ENCODE data around the gene HYAL4.

The HYAL4 gene

GRCh38 chr7:123844712-123845219 lies at the start of gene HYAL4:
Gene HYAL4, plus strand, starts transcription at chr7:123845169. Its CDS starts 23,105 bp downstream, at chr7:123868274.
- no peak within 1 kb of the TSS for H2AFZ ChIP-seq (ENCODE audit: low read depth, low read length, severe bottlenecking)
- no peak within 1 kb of the TSS for H3K9ac ChIP-seq (ENCODE audit: low read length)
- no peaks in the 10 kb centered on the region for H3K9me3 ChIP-seq (ENCODE audit: insufficient read depth, low read length)
- no peaks in the 10 kb centered on the region for H3K79me2 ChIP-seq (ENCODE audit: insufficient read depth, low read length)
- H3K9me2 ChIP-seq (replicated peaks; ENCODE audit: insufficient read depth, low read length), result no peaks in the 10 kb centered on the region
- no peak within 1 kb of the TSS for H3K4me3 ChIP-seq (ENCODE audit: insufficient read depth, low read length, poor library complexity, severe bottlenecking)
- no peaks in the 10 kb centered on the region for H3F3A ChIP-seq (ENCODE audit: insufficient read depth)
- H4K20me1 ChIP-seq (ENCODE audit: low read depth, low read length), result no peaks in the 10 kb centered on the region
- no peak within 1 kb of the TSS for H3K27ac ChIP-seq (ENCODE audit: low read depth, low read length)
- H3K4me2 ChIP-seq (ENCODE audit: low read depth, low read length, poor library complexity, severe bottlenecking), result no peak within 1 kb of the TSS
- TF ChIP-seq, protein P1, sequence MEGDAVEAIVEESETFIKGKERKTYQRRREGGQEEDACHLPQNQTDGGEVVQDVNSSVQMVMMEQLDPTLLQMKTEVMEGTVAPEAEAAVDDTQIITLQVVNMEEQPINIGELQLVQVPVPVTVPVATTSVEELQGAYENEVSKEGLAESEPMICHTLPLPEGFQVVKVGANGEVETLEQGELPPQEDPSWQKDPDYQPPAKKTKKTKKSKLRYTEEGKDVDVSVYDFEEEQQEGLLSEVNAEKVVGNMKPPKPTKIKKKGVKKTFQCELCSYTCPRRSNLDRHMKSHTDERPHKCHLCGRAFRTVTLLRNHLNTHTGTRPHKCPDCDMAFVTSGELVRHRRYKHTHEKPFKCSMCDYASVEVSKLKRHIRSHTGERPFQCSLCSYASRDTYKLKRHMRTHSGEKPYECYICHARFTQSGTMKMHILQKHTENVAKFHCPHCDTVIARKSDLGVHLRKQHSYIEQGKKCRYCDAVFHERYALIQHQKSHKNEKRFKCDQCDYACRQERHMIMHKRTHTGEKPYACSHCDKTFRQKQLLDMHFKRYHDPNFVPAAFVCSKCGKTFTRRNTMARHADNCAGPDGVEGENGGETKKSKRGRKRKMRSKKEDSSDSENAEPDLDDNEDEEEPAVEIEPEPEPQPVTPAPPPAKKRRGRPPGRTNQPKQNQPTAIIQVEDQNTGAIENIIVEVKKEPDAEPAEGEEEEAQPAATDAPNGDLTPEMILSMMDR (IDR thresholded peaks at IDR 0.05; ENCODE audit: insufficient read depth, low read length, poor library complexity, severe bottlenecking), result no peak
- TF ChIP-seq EZH2phosphoT487 (conservative IDR thresholded peaks at IDR 0.05; ENCODE audit: low read length), result no peak
- H3K27me3 ChIP-seq (ENCODE audit: low read length), result no peaks in the 10 kb centered on the region
- no peaks in the 10 kb centered on the region for H3K36me3 ChIP-seq (ENCODE audit: low read length)

- Histone ChIP-seq H3K9me2 (replicated peaks; ENCODE audit: insufficient read depth, low read length) (no peaks in the 10 kb centered on the region), H3K9me3 (ENCODE audit: insufficient read depth, low read length) (no peaks in the 10 kb centered on the region), H3K27me3 (ENCODE audit: low read length) (no peaks in the 10 kb centered on the region), H3K79me2 (ENCODE audit: insufficient read depth, low read length) (no peaks in the 10 kb centered on the region), H3K36me3 (ENCODE audit: low read length) (no peaks in the 10 kb centered on the region), H3K9ac (ENCODE audit: low read length) (no peak overlapping the region), H3K27ac (ENCODE audit: low read depth, low read length) (no peak overlapping the region), H2AFZ (ENCODE audit: low read depth, low read length, severe bottlenecking) (no peak overlapping the region), H3F3A (ENCODE audit: insufficient read depth) (no peaks in the 10 kb centered on the region), H3K4me2 (ENCODE audit: low read depth, low read length, poor library complexity, severe bottlenecking) (no peak overlapping the region), H3K4me3 (ENCODE audit: insufficient read depth, low read length, poor library complexity, severe bottlenecking) (no peak overlapping the region), H4K20me1 (ENCODE audit: low read depth, low read length) (no peaks in the 10 kb centered on the region)
- no peak for TF ChIP-seq EZH2phosphoT487 (conservative IDR thresholded peaks at IDR 0.05; ENCODE audit: low read length)
- TF ChIP-seq, protein P1 (IDR thresholded peaks at IDR 0.05; ENCODE audit: insufficient read depth, low read length, poor library complexity, severe bottlenecking), result no peak
Observed at GRCh38 chr7:123795917-123796316, 49.1 kb upstream of the HYAL4 start.

DNA sequence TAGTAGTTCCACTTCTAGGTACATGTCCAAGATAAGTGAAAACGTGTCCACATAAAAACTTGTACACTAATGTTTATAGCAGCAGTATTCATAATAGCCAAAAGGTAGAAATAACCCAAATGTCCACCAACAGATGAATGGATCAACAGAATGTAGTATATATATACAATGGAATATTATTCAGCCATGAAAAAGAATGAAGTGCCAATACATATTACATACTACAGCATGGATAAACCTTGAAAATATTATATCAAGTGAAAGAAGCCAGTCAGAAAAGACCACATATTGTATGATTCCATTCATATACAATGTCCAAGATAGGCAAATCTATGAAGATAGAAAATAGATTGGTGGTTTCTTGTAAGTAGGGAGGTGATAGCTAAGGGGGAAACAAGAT lies 48.4 kb upstream of the HYAL4 start:
- no peak overlapping the region for H3K9ac ChIP-seq (ENCODE audit: low read length)
- H4K20me1 ChIP-seq (ENCODE audit: low read depth, low read length), result no peaks in the 10 kb centered on the region
- no peaks in the 10 kb centered on the region for H3F3A ChIP-seq (ENCODE audit: insufficient read depth)
- H2AFZ ChIP-seq (ENCODE audit: low read depth, low read length, severe bottlenecking), result no peak overlapping the region
- no peak overlapping the region for H3K27ac ChIP-seq (ENCODE audit: low read depth, low read length)
- no peak overlapping the region for H3K4me3 ChIP-seq (ENCODE audit: insufficient read depth, low read length, poor library complexity, severe bottlenecking)
- H3K4me2 ChIP-seq (ENCODE audit: low read depth, low read length, poor library complexity, severe bottlenecking), result no peak overlapping the region
- TF ChIP-seq EZH2phosphoT487 (conservative IDR thresholded peaks at IDR 0.05; ENCODE audit: low read length), result no peak
- TF ChIP-seq, protein P1 (IDR thresholded peaks at IDR 0.05; ENCODE audit: insufficient read depth, low read length, poor library complexity, severe bottlenecking), result no peak
- H3K27me3 ChIP-seq (ENCODE audit: low read length), result no peaks in the 10 kb centered on the region
- H3K79me2 ChIP-seq (ENCODE audit: insufficient read depth, low read length), result no peaks in the 10 kb centered on the region
- H3K36me3 ChIP-seq (ENCODE audit: low read length), result no peaks in the 10 kb centered on the region
- no peaks in the 10 kb centered on the region for H3K9me2 ChIP-seq (replicated peaks; ENCODE audit: insufficient read depth, low read length)
- no peaks in the 10 kb centered on the region for H3K9me3 ChIP-seq (ENCODE audit: insufficient read depth, low read length)
